ENCODE measurements around the gene CEL.

DNA sequence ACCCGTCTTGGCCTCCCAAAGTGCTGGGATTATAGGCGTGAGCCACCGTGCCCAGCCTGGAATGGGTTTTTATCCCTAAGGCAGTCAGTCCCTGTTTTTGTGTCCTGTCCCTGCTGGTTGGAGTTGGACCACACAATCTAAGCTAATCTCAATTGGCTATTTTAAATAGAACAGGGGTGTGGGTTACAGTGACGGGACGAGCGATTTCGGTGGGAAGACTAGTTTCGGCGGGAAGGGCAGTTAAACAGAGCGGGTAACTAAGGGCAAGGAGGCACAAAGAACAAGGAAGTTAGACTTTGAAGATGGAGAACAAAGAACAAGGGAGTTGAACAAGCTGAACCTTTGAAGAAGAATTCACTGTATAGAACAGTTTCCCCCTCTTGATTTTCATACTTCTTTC is 29.6 kb upstream of the CEL start:
- TF ChIP-seq, protein P1, sequence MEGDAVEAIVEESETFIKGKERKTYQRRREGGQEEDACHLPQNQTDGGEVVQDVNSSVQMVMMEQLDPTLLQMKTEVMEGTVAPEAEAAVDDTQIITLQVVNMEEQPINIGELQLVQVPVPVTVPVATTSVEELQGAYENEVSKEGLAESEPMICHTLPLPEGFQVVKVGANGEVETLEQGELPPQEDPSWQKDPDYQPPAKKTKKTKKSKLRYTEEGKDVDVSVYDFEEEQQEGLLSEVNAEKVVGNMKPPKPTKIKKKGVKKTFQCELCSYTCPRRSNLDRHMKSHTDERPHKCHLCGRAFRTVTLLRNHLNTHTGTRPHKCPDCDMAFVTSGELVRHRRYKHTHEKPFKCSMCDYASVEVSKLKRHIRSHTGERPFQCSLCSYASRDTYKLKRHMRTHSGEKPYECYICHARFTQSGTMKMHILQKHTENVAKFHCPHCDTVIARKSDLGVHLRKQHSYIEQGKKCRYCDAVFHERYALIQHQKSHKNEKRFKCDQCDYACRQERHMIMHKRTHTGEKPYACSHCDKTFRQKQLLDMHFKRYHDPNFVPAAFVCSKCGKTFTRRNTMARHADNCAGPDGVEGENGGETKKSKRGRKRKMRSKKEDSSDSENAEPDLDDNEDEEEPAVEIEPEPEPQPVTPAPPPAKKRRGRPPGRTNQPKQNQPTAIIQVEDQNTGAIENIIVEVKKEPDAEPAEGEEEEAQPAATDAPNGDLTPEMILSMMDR (IDR thresholded peaks at IDR 0.05 in 8 of 11, conservative IDR thresholded peaks at IDR 0.05 in 3 of 11): no peak
- TF ChIP-seq POLR2A (IDR thresholded peaks at IDR 0.05) (no peak), POLR2AphosphoS5 (IDR thresholded peaks at IDR 0.05) (no peak)

All from spleen (tissue), 7 donors.